Activated naive CD8-positive, alpha-beta T cell treated with anti-CD3 and anti-CD28 coated beads, Interleukin-2, amount 10 ng/mL, durations not matched to agents 7 days and 5 days (primary cell): ENCODE measurements around the gene LMNA. TPM values are rescaled to one million over a fixed set of nuclear protein-coding genes. Genes with fewer than 3 reads are reported as not detected.
"Not testable (repeated sequence)": the region's sequence is repeated elsewhere in the genome, so short reads cannot be mapped to it uniquely, and the experiment has no call there.

Source experiments
- ATAC-seq: fragments of 150-1000 bp; cut with Tn5 transposase; one replicate; pipeline ENCODE4 v1.10.0; 2021; ENCODE audit warnings: low read depth, moderate library complexity
- POLR2A ChIA-PET: fragments of 350-600 bp; sonication (Branson Sonifier 250); formaldehyde crosslinking; loops from one replicate; lab custom pipeline; 2021; ENCODE audit warnings: antibody characterized with exemption; lab: Charles Lee
- DNase-seq: peaks from one replicate; pipeline ENCODE4 v3.0.0; 2021
- H3K27ac Mint-ChIP-seq: one replicate; pipeline ENCODE4 v1.8.0; 2022; ENCODE audit warnings: mild to moderate bottlenecking, mixed read lengths
- H3K27me3 Mint-ChIP-seq: one replicate; pipeline ENCODE4 v1.8.0; 2022; ENCODE audit warnings: mild to moderate bottlenecking, moderate library complexity, mixed read lengths
- H3K36me3 Mint-ChIP-seq: one replicate; pipeline ENCODE4 v1.8.0; 2021; ENCODE audit warnings: mild to moderate bottlenecking, mixed read lengths
- H3K4me1 Mint-ChIP-seq: one replicate; pipeline ENCODE4 v1.8.0; 2021; ENCODE audit warnings: mixed read lengths
- H3K4me3 Mint-ChIP-seq: one replicate; pipeline ENCODE4 v1.8.0; 2022; ENCODE audit warnings: mild to moderate bottlenecking, moderate library complexity, mixed read lengths
- H3K9me3 Mint-ChIP-seq: one replicate; pipeline ENCODE4 v1.8.0; 2021; ENCODE audit warnings: mixed read lengths
- total RNA-seq, 2 experiments: library from RNA; stranded (reverse); gene quantifications; one replicate each; pipeline ENCODE4 v1.2.3, GENCODE V29; 2021

The LMNA gene
- total RNA-seq, 2 experiments from 2014 or later: 11.7 to 13.0 TPM

GRCh38 chr1:156123356-156124196 is 9.1 kb downstream of the LMNA start:
- Mint-ChIP-seq H3K27me3 (peaks cover 43% of the 10 kb centered on the region), H3K27ac (no peak overlapping the region), H3K36me3 (no peaks in the 10 kb centered on the region), H3K4me3 (no peak overlapping the region), H3K4me1 (peaks cover 46% of the 10 kb centered on the region), H3K9me3 (no peaks in the 10 kb centered on the region)
- DNase-seq (no peak), ATAC-seq (no peak)
- POLR2A ChIA-PET: interaction anchor here (1.0 kb wide), 1 partner anchor 24 kb away, joined by 4 read pairs; no protein-coding TSS in a partner anchor

GRCh38 chr1:156124557-156125483 is 10.3 kb downstream of the LMNA start:
- H3K9me3 Mint-ChIP-seq: no peaks in the 10 kb centered on the region
- peak overlapping the region; percentile 22 for H3K4me3 Mint-ChIP-seq
- ATAC-seq (peak; percentile 3), DNase-seq (no peak)
- peaks cover 50% of the 10 kb centered on the region for H3K4me1 Mint-ChIP-seq
- peaks cover 45% of the 10 kb centered on the region for H3K27me3 Mint-ChIP-seq
- H3K27ac Mint-ChIP-seq: no peak overlapping the region
- POLR2A ChIA-PET: interaction anchor here (1.0 to 5.2 kb wide), 2 partner anchors 25 to 27 kb away, joined by 4 to 44 read pairs; no protein-coding TSS in a partner anchor
- H3K36me3 Mint-ChIP-seq: no peaks in the 10 kb centered on the region

GRCh38 chr1:156125544-156125943 is 11.0 kb downstream of the LMNA start:
- not testable (repeated sequence) for ATAC-seq, H3K9me3 Mint-ChIP-seq, H3K27ac Mint-ChIP-seq, DNase-seq, H3K36me3 Mint-ChIP-seq, H3K4me3 Mint-ChIP-seq
- Mint-ChIP-seq H3K4me1 (peaks cover 52% of the 10 kb centered on the region), H3K27me3 (peaks cover 39% of the 10 kb centered on the region)
- POLR2A ChIA-PET: interaction anchor here (2.1 to 5.2 kb wide), 2 partner anchors 11 to 27 kb away, joined by 8 to 44 read pairs; partner anchors contain the start of gene LMNA

DNA sequence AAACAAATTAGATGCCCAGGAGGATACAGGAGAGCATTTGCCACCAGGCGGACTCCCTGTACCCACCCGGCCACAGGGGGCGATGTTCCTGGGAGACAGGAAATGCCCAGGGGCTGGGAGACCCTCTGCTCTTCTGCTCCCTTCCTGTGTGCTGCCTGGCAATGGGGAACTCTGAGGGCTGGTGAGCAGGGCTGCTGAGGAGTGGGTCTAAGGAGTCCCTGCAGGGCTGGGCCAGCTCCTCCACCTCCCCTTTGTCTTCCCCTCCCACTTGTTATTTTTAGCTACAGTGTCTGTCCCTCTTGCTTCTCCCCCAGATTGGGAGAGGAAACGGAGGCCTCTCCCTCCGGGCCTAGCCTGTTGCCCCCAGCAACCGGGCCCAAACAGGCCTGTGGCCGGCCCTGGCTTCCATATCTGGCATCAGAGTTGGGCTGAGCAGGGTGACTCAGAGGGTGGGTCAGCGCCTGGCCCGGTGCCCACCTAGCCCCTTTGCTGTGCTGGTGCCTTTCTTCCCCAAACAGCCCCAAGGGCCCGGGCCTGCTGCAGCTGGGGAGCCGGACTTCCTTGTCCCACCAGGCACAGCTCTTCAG is 11.6 kb downstream of the LMNA start:
- Mint-ChIP-seq H3K4me1 (peaks cover 52% of the 10 kb centered on the region), H3K4me3 (peak overlapping the region; percentile 8), H3K9me3 (no peaks in the 10 kb centered on the region), H3K27me3 (peaks cover 37% of the 10 kb centered on the region), H3K36me3 (no peaks in the 10 kb centered on the region), H3K27ac (peak overlapping the region; percentile 13)
- POLR2A ChIA-PET: interaction anchor here (2.1 to 5.2 kb wide), 2 partner anchors 11 to 28 kb away, joined by 8 to 44 read pairs; partner anchors contain the start of gene LMNA
- ATAC-seq (peak; percentile 17), DNase-seq (peak; percentile 59)

DNA sequence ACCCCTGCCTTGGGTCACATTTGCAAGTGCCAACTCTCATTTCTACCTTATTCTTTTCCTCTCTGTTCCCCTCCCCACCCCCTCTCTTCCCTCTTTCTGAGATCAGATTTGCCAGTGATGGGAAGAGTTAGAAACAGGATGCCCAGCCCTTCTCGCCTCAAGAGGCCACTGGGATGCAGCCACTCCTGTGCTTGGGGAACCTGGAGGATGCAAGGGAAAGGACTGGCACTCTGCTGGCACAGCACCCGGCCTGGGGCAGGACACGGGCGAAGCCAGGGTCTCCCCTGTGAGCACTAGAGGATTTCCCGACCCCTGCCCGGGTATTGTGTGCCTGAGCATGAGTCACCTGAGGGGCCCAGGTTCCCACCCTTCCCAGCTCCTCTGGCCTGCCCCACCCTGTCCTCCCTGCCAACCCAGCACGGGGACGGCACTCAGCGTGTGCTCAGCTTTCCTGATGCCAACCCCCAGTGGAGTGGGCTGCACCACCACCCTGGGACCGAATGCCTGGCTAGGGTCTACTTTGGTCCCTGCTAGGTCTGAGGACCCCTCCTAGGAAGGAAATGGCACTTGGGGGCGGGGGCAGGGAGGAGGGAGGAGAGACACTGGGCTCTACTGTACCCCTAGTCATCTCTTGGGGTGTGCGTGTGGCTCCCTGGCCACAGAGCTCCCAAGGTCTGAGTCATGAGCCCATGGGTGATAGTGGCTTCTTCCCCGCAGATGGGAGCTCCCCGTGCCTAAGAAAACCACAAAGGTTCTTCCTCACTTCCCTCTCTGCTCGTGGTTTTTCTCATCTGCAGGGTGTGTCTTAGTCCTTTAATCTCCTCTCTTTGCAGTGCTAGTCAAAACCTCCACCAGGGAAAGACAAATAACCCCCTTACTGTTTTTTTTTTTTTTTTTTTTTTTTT is 12.4 kb downstream of the LMNA start:
- H3K36me3 Mint-ChIP-seq: no peaks in the 10 kb centered on the region
- H3K27me3 Mint-ChIP-seq: peaks cover 31% of the 10 kb centered on the region
- H3K4me1 Mint-ChIP-seq: peaks cover 52% of the 10 kb centered on the region
- peak overlapping the region; percentile 50 for H3K4me3 Mint-ChIP-seq
- DNase-seq (peak; percentile 79), ATAC-seq (peak; percentile 85)
- H3K27ac Mint-ChIP-seq: peak overlapping the region; percentile 47
- no peaks in the 10 kb centered on the region for H3K9me3 Mint-ChIP-seq
- POLR2A ChIA-PET: interaction anchor here (0.9 to 5.2 kb wide), 7 partner anchors 9 to 29 kb away, joined by 3 to 44 read pairs (median 3); partner anchors contain the start of gene LMNA

DNA sequence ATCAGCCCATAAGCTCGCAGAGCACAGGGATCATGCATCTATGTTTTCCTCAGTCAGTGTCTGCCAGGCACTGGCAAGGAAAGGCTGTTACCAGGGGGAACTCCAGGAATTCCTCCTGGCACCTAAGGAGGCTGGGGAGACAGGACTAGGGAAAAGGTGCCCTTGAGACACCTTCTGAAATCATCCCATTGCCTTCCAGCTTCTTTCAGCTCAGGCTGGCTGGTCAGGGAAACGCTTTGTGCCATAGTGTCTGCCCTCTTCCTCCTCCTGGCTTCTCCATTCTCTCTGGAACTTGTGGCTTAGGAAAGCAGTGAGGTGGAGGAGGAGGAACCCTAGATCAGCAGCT is 13.8 kb downstream of the LMNA start:
- Mint-ChIP-seq H3K36me3 (no peaks in the 10 kb centered on the region), H3K9me3 (no peaks in the 10 kb centered on the region), H3K27ac (no peak overlapping the region), H3K27me3 (peaks cover 24% of the 10 kb centered on the region), H3K4me3 (no peak overlapping the region), H3K4me1 (peaks cover 51% of the 10 kb centered on the region)
- POLR2A ChIA-PET: interaction anchor here (0.5 to 5.2 kb wide), 5 partner anchors 14 to 483 kb away, joined by 3 to 44 read pairs (median 4); partner anchors contain the start of genes LMNA and SMG5
- DNase-seq (no peak), ATAC-seq (no peak)

DNA sequence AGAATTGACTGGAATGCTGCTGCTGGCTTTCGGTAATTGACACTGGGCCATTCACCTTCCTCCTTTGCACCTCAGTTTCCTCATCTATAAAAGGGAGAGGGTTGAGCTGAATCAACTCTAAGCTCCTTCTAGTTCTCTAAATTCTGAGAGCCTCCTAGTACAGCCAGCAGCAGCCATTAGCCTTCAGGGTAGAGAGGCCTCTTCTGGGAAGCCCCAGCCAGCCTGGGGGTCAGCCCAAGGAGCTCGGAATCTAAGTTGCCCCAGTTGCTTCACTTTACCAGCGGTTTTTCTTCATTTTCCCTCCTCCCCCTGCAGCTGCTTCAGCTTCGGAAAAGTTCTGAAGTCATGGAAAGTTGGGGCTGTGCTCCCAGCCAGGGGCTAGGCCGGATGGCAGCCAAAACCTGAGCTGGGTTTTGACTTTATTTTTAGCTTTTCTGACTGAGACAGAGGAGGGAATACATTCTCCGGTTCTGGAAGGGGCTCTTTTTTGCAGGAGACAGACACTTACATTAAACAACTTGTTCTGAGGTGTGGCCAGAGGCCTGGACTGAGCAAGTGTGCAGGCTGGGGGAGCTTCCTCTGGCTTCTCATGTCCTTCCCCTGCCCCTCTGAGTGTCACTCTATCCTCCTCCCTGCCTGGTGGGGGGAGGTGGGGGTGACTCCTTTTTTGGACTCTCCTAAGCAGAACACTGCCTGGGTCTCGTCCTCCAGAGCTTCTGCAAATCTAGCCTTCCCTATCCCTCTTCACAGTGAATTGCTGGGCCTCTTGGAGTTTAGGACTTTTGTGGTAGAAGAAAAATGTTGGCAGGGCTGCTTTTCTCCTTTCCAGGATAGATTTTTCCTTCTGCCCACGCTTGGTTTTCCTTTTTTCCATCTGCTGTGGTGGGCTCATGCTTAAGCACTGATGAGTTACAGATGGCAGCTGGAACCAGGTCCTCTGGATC is 14.4 kb downstream of the LMNA start:
- Mint-ChIP-seq H3K36me3 (no peaks in the 10 kb centered on the region), H3K4me1 (peaks cover 44% of the 10 kb centered on the region), H3K27me3 (peaks cover 22% of the 10 kb centered on the region), H3K9me3 (no peaks in the 10 kb centered on the region), H3K4me3 (no peak overlapping the region), H3K27ac (no peak overlapping the region)
- ATAC-seq (no peak), DNase-seq (no peak)
- POLR2A ChIA-PET: interaction anchor here (0.9 to 5.2 kb wide), 6 partner anchors 15 to 154 kb away, joined by 3 to 44 read pairs (median 4); partner anchors contain the start of genes LMNA and SMG5

GRCh38 chr1:156129687-156130577 is 15.4 kb downstream of the LMNA start:
- Mint-ChIP-seq H3K27me3 (peaks cover 18% of the 10 kb centered on the region), H3K4me1 (peaks cover 34% of the 10 kb centered on the region), H3K4me3 (no peak overlapping the region), H3K27ac (no peak overlapping the region), H3K9me3 (no peaks in the 10 kb centered on the region), H3K36me3 (no peaks in the 10 kb centered on the region)
- ATAC-seq: no peak
- POLR2A ChIA-PET: interaction anchor here (0.9 to 5.2 kb wide), 3 partner anchors 32 to 39 kb away, joined by 3 to 44 read pairs (median 3); no protein-coding TSS in a partner anchor
- DNase-seq: peak; percentile 81

- no peak for ATAC-seq
- no peak for DNase-seq
- H3K4me3 Mint-ChIP-seq: no peak overlapping the region
- no peak overlapping the region for H3K27ac Mint-ChIP-seq
- H3K36me3 Mint-ChIP-seq: no peaks in the 10 kb centered on the region
- H3K27me3 Mint-ChIP-seq: peaks cover 18% of the 10 kb centered on the region
- H3K4me1 Mint-ChIP-seq: peaks cover 30% of the 10 kb centered on the region
- POLR2A ChIA-PET: no interaction called here
- no peaks in the 10 kb centered on the region for H3K9me3 Mint-ChIP-seq
Measured at GRCh38 chr1:156130578-156130942, 16.0 kb downstream of the LMNA start.

DNA sequence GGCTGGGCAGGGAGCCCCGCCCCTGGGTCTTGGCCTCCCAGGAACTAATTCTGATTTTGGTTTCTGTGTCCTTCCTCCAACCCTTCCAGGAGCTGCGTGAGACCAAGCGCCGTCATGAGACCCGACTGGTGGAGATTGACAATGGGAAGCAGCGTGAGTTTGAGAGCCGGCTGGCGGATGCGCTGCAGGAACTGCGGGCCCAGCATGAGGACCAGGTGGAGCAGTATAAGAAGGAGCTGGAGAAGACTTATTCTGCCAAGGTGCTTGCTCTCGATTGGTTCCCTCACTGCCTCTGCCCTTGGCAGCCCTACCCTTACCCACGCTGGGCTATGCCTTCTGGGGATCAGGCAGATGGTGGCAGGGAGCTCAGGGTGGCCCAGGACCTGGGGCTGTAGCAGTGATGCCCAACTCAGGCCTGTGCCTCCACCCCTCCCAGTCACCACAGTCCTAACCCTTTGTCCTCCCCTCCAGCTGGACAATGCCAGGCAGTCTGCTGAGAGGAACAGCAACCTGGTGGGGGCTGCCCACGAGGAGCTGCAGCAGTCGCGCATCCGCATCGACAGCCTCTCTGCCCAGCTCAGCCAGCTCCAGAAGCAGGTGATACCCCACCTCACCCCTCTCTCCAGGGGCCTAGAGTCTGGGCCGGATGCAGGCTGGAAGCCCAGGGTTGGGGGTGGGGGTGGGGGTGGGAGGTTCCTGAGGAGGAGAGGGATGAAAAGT is 20.4 kb downstream of the LMNA start:
- H3K4me1 Mint-ChIP-seq: peaks cover 5% of the 10 kb centered on the region
- ATAC-seq (no peak), DNase-seq (no peak)
- no peaks in the 10 kb centered on the region for H3K9me3 Mint-ChIP-seq
- H3K27me3 Mint-ChIP-seq: peaks cover 8% of the 10 kb centered on the region
- no peak overlapping the region for H3K27ac Mint-ChIP-seq
- no peaks in the 10 kb centered on the region for H3K36me3 Mint-ChIP-seq
- POLR2A ChIA-PET: interaction anchor here (1.0 kb wide), 1 partner anchor 8 kb away, joined by 3 read pairs; no protein-coding TSS in a partner anchor
- no peak overlapping the region for H3K4me3 Mint-ChIP-seq
